Uterus (tissue), 4 donors: ENCODE results near the gene PCSK9. TPM values are rescaled to one million over a fixed set of nuclear protein-coding genes. Genes with fewer than 3 reads are reported as not detected.
A peak's percentile ranks its signal among the peaks of the same experiment; 100 is the strongest.

Source experiments
- DNase-seq, 2 donors: peaks; one replicate each; pipeline ENCODE4 v3.0.0-alpha.2; 2019 to 2020
- H3K27ac ChIP-seq, 2 donors: fragments of 200-600 bp; sonication (generic); 1 replicate in 1 of 2; 2 replicates in 1 of 2; pipeline ENCODE4 v1.5.1; 2016 to 2018
- H3K27me3 ChIP-seq, 2 donors: fragments of 200-600 bp; sonication (generic); one replicate each; pipeline ENCODE4 v1.5.1; 2018 to 2019; ENCODE audit warnings: control low read depth in 1 of 2
- H3K36me3 ChIP-seq, 2 donors: fragments of 200-600 bp; sonication (generic); one replicate each; pipeline ENCODE4 v1.5.1; 2019; ENCODE audit warnings: control low read depth in 1 of 2
- H3K4me1 ChIP-seq, 2 donors: fragments of 200-600 bp; sonication (generic); one replicate each; pipeline ENCODE4 v1.5.1; 2018 to 2019; ENCODE audit warnings: control low read depth in 1 of 2
- H3K4me3 ChIP-seq, 2 donors: fragments of 200-600 bp; sonication (generic); 1 replicate in 1 of 2; 2 replicates in 1 of 2; pipeline ENCODE4 v1.5.1; 2018 to 2019; ENCODE audit warnings: mild to moderate bottlenecking in 1 of 2
- H3K9me3 ChIP-seq, 2 donors: fragments of 200-600 bp; sonication (generic); one replicate each; pipeline ENCODE4 v1.5.1; 2019; ENCODE audit warnings: control low read depth in 1 of 2
- POLR2A ChIP-seq, 2 donors: fragments of 450-650 bp; IDR thresholded peaks; one replicate each; pipeline ENCODE4 v1.6.1; 2016; ENCODE audit warnings: antibody characterized with exemption in 2 of 2, mild to moderate bottlenecking in 1 of 2, moderate library complexity in 1 of 2
- intact Hi-C: fragments of 100-400 bp; cut with DNase I; formaldehyde crosslinking; loops from one replicate; pipeline ENCODE4 v1.15.1; 2023; ENCODE audit warnings: low total_unique reads
- total RNA-seq, 4 donors: library from RNA; depleted of rRNA in 3 of 4; stranded (reverse); fragments of >200 nt in 3 of 4; gene quantifications; one replicate each; pipeline versions ENCODE4 v1.1.0 to v1.2.4, GENCODE V29; 2014 to 2023
- TF ChIP-seq, protein P1 (sequence below), 4 experiments: fragments of 200-600 bp in 2 of 4; fragments of 450-650 bp in 2 of 4; sonication (generic) in 2 of 4; IDR thresholded peaks; one replicate each; pipeline ENCODE4 v1.5.1; 2016 to 2019; ENCODE audit warnings: antibody characterized with exemption in 4 of 4, mild to moderate bottlenecking in 2 of 4, moderate library complexity in 1 of 4
- donor health status: DM: yes; HTN: yes; CAD: no.

The PCSK9 gene
- total RNA-seq, 4 donors from 2014 or later, result 2.9 TPM; not detected in 3

DNA sequence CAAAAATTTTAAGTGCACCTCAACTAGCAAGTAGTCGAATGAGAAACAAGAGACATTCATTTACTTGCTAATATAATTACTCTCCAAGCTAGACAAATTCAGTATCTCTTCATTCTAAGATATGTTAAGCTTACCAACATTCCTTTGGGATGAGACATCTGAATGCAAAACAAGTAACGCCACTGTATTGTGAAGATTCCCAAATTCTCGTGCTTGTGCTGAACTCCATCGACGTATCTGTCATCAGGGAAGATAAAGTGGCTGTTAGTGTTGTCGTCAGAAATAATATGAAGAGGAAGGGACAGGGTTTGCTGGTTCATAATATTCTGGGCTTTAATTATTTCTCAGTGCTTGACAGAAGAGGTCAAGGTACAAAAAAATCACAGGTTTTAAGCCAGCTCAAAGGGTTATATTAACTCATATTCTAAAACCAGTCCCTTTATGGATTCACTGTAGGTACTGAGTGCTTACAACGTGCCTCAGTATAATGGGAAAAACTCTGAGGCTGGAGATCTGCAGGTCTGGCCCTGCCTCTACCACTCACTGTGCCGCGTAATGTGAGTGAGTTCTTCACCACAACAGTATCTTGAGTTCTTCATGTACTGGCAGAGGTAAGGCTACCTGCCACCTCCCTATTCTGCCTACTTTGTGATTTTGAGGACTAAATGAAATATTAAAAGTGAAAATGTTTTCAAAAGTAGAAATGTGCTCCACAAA, 42.0 kb downstream of the PCSK9 start:
- intact Hi-C loops, result no loop called here
- Histone ChIP-seq H3K4me1 (no peaks in the 10 kb centered on the region), H3K9me3 (no peaks in the 10 kb centered on the region), H3K4me3 (no peak overlapping the region), H3K27me3 (no peaks in the 10 kb centered on the region), H3K36me3 (no peaks in the 10 kb centered on the region), H3K27ac (peak overlapping the region; percentile 3 to 20)
- TF ChIP-seq, protein P1, sequence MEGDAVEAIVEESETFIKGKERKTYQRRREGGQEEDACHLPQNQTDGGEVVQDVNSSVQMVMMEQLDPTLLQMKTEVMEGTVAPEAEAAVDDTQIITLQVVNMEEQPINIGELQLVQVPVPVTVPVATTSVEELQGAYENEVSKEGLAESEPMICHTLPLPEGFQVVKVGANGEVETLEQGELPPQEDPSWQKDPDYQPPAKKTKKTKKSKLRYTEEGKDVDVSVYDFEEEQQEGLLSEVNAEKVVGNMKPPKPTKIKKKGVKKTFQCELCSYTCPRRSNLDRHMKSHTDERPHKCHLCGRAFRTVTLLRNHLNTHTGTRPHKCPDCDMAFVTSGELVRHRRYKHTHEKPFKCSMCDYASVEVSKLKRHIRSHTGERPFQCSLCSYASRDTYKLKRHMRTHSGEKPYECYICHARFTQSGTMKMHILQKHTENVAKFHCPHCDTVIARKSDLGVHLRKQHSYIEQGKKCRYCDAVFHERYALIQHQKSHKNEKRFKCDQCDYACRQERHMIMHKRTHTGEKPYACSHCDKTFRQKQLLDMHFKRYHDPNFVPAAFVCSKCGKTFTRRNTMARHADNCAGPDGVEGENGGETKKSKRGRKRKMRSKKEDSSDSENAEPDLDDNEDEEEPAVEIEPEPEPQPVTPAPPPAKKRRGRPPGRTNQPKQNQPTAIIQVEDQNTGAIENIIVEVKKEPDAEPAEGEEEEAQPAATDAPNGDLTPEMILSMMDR (IDR thresholded peaks at IDR 0.05), result no peak
- TF ChIP-seq POLR2A (IDR thresholded peaks at IDR 0.05), result no peak
- DNase-seq, result no peak

DNA sequence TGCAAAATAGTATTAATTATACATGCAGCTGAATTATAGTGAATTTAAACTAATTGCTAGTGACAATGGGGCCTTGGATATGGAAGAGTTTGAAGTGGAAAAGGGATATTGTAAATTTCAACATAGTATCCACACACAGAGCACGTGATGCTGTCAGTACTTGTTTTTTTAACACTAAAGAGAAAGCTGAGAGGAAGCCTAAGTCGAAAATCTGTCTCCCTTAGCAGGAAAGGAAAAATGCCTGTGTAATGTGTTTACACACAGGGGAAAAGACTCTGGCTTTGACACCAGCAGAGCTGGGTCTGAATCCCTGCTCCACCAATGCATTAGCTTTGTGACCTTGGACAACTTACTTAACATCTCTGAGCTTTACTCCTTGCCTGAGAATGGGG, 42.6 kb downstream of the PCSK9 start:
- no peaks in the 10 kb centered on the region for H3K36me3 ChIP-seq
- intact Hi-C loops, result no loop called here
- H3K4me3 ChIP-seq, result no peak overlapping the region

DNA sequence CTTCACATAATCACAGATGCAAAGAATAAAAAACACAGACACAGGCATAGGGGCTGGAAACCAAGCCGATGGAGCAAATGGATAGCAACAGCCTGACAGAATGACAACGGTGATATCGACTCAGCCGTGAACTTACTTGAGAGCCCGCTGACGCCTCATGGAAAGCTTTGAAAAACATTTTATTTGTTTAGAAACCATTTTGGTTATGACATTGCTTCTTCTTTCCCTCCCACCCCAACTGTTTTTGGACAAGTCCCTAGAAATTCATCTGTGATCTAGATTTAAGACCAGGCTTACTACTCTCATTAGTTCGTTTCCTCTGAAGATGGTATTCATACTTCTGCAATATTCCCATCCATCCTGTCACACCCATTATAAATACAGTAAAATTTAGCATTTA, 44.9 kb downstream of the PCSK9 start:
- no peaks in the 10 kb centered on the region for H3K4me1 ChIP-seq
- H3K4me3 ChIP-seq, result no peak overlapping the region
- no peaks in the 10 kb centered on the region for H3K27me3 ChIP-seq
- no peaks in the 10 kb centered on the region for H3K36me3 ChIP-seq
- DNase-seq, result no peak
- TF ChIP-seq POLR2A (IDR thresholded peaks at IDR 0.05), result no peak
- TF ChIP-seq, protein P1 (IDR thresholded peaks at IDR 0.05), result no peak
- H3K27ac ChIP-seq, result no peak overlapping the region
- intact Hi-C loops, result no loop called here
- H3K9me3 ChIP-seq, result no peaks in the 10 kb centered on the region

More for the DNA sequence above, 42.6 kb downstream of the PCSK9 start:
- no peaks in the 10 kb centered on the region for H3K9me3 ChIP-seq
- H3K27me3 ChIP-seq, result no peaks in the 10 kb centered on the region
- no peaks in the 10 kb centered on the region for H3K4me1 ChIP-seq
- no peak for DNase-seq
- TF ChIP-seq, protein P1 (IDR thresholded peaks at IDR 0.05), result no peak
- TF ChIP-seq POLR2A (IDR thresholded peaks at IDR 0.05), result no peak
- H3K27ac ChIP-seq, result peak overlapping the region; percentile 3 to 20

DNA sequence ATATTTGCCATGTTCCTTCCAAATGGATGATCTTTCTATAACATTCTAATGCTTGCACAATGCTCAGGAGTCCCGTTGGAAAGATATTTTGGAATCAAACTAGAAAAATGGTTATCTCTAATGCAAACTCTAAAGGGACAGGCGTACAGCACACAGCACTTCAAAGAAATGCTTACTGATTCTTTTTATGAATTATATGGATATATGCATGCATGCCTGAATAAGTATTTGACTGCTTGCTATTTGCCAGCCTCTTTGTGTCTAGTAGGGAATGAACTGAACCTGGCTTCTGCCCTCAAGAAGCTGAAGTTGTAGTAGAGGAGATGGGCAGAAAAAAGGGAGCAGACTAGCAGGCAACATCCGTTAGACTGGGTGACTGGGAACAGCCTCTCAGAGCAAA, 48.1 kb downstream of the PCSK9 start:
- no peaks in the 10 kb centered on the region for H3K36me3 ChIP-seq
- H3K4me3 ChIP-seq, result no peak overlapping the region
- no peaks in the 10 kb centered on the region for H3K4me1 ChIP-seq

DNA sequence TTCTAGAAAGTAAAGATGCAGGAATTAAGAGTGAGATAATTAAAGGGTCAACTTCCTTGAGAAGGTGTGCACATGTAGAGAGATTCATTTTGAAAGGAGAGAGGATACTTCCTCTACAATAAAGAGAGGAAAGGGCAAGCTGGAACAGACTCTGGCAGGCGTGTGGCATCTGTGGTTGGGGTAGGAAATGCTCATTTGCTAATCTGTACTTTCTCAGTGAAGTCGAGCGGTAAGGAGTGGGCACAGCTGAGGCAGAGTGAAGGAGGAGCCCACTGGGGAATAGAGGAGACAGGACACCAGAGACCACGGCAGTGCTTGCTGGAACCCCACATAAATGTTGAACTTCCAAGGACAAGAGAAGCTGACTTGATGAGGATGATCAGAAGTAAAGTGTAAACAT, 49.1 kb downstream of the PCSK9 start:
- no peaks in the 10 kb centered on the region for H3K27me3 ChIP-seq
- no peaks in the 10 kb centered on the region for H3K9me3 ChIP-seq
- intact Hi-C loops, result no loop called here
- TF ChIP-seq POLR2A (IDR thresholded peaks at IDR 0.05), result no peak
- TF ChIP-seq, protein P1 (IDR thresholded peaks at IDR 0.05), result no peak
- no peak overlapping the region for H3K4me3 ChIP-seq
- DNase-seq, result no peak
- no peaks in the 10 kb centered on the region for H3K4me1 ChIP-seq
- no peaks in the 10 kb centered on the region for H3K36me3 ChIP-seq
- no peak overlapping the region for H3K27ac ChIP-seq

More for the DNA sequence above, 48.1 kb downstream of the PCSK9 start:
- DNase-seq, result no peak
- TF ChIP-seq, protein P1 (IDR thresholded peaks at IDR 0.05), result no peak
- TF ChIP-seq POLR2A (IDR thresholded peaks at IDR 0.05), result no peak
- Histone ChIP-seq H3K9me3 (no peaks in the 10 kb centered on the region), H3K27me3 (no peaks in the 10 kb centered on the region), H3K27ac (no peak overlapping the region)
- intact Hi-C loops, result no loop called here
